WTC11 (cell line): ENCODE data around the gene MYBPC2. TPM values are rescaled to one million over a fixed set of nuclear protein-coding genes. Genes with fewer than 3 reads are reported as not detected.

Experiments
- ATAC-seq: fragments of 200-7000 bp; cut with Tn5 transposase; 2 replicates; pipeline ENCODE4 v1.10.0; 2021; ENCODE audit warnings: mild to moderate bottlenecking, moderate library complexity
- CTCF ChIA-PET: fragments of 300-600 bp; sonication (Branson Sonifier 250); formaldehyde crosslinking; loops from one replicate; lab custom pipeline; 2021; ENCODE audit warnings: antibody characterized with exemption; lab: Charles Lee
- POLR2A ChIA-PET: fragments of 350-600 bp; sonication (Branson Sonifier 250); formaldehyde crosslinking; loops from one replicate; lab custom pipeline; 2021; ENCODE audit warnings: antibody characterized with exemption; lab: Charles Lee
- DNase-seq: peaks from one replicate; pipeline ENCODE4 v3.0.0; 2021; ENCODE audit warnings: low spot score
- H3K27ac Mint-ChIP-seq: 2 replicates; pipeline ENCODE4 v1.8.0; 2021; ENCODE audit warnings: mixed read lengths
- H3K27me3 Mint-ChIP-seq: 2 replicates; pipeline ENCODE4 v1.8.0; 2021; ENCODE audit warnings: low read depth, mild to moderate bottlenecking, moderate library complexity, mixed read lengths
- H3K36me3 Mint-ChIP-seq: 2 replicates; pipeline ENCODE4 v1.8.0; 2021; ENCODE audit warnings: mixed read lengths
- H3K4me1 Mint-ChIP-seq: 2 replicates; pipeline ENCODE4 v1.8.0; 2022; ENCODE audit warnings: mixed read lengths
- H3K4me3 Mint-ChIP-seq: 2 replicates; pipeline ENCODE4 v1.8.0; 2021; ENCODE audit warnings: mild to moderate bottlenecking, moderate library complexity, mixed read lengths
- H3K9me3 Mint-ChIP-seq: 2 replicates; pipeline ENCODE4 v1.8.0; 2021; ENCODE audit warnings: mixed read lengths
- CBFB ChIP-seq: sonication (generic); formaldehyde crosslinking; IDR thresholded peaks from 2 replicates; pipeline ENCODE4 v1.8.1; 2022; ENCODE audit warnings: mild to moderate bottlenecking, low read depth, missing genetic modification reagents
- ESRRA ChIP-seq: sonication (generic); formaldehyde crosslinking; IDR thresholded peaks from 2 replicates; pipeline ENCODE4 v1.8.1; 2022; ENCODE audit warnings: mild to moderate bottlenecking, missing genetic modification reagents, borderline replicate concordance
- ETV6 ChIP-seq: sonication (generic); formaldehyde crosslinking; IDR thresholded peaks from 2 replicates; pipeline ENCODE4 v1.8.1; 2022; ENCODE audit warnings: mild to moderate bottlenecking, missing genetic modification reagents
- FOXJ3 ChIP-seq: sonication (generic); formaldehyde crosslinking; IDR thresholded peaks from 2 replicates; pipeline ENCODE4 v1.9.0; 2021; ENCODE audit warnings: missing genetic modification reagents, mild to moderate bottlenecking, borderline replicate concordance
- FOXP1 ChIP-seq: sonication (generic); formaldehyde crosslinking; IDR thresholded peaks from 2 replicates; pipeline ENCODE4 v1.8.0; 2022; ENCODE audit warnings: missing genetic modification reagents, mild to moderate bottlenecking, moderate library complexity, borderline replicate concordance
- GABPB1 ChIP-seq: sonication (generic); formaldehyde crosslinking; IDR thresholded peaks from 2 replicates; pipeline ENCODE4 v1.8.1; 2023; ENCODE audit warnings: mild to moderate bottlenecking, missing genetic modification reagents
- GRHL2 ChIP-seq: fragments of 250-450 bp; sonication (Bioruptor Pico); IDR thresholded peaks from 2 replicates; pipeline ENCODE4 v1.8.0; 2022; ENCODE audit warnings: mild to moderate bottlenecking, moderate library complexity; ENCODE audit not compliant: insufficient replicate concordance, severe bottlenecking
- GTF2I ChIP-seq: fragments of 250-450 bp; sonication (Bioruptor Pico); conservative IDR thresholded peaks from 2 replicates; pipeline ENCODE4 v1.4.0; 2021; ENCODE audit warnings: mild to moderate bottlenecking
- MYBL2 ChIP-seq: sonication (generic); formaldehyde crosslinking; IDR thresholded peaks from 2 replicates; pipeline ENCODE4 v1.8.1; 2023; ENCODE audit warnings: mild to moderate bottlenecking, moderate library complexity, missing genetic modification reagents
- NFATC4 ChIP-seq: fragments of 250-450 bp; sonication (Bioruptor Pico); IDR thresholded peaks from 2 replicates; pipeline ENCODE4 v1.9.0; 2021; ENCODE audit warnings: mild to moderate bottlenecking
- NR1H2 ChIP-seq: sonication (generic); formaldehyde crosslinking; IDR thresholded peaks from 2 replicates; pipeline ENCODE4 v1.9.0; 2021; ENCODE audit warnings: mild to moderate bottlenecking, moderate library complexity, missing genetic modification reagents
- NR3C1 ChIP-seq: sonication (generic); formaldehyde crosslinking; conservative IDR thresholded peaks from 2 replicates; pipeline ENCODE4 v1.8.1; 2023; ENCODE audit warnings: low read depth, mild to moderate bottlenecking, missing genetic modification reagents
- OVOL2 ChIP-seq: fragments of 250-450 bp; sonication (Bioruptor Pico); IDR thresholded peaks from 2 replicates; pipeline ENCODE4 v1.9.0; 2021; ENCODE audit warnings: mild to moderate bottlenecking, borderline replicate concordance
- PREB ChIP-seq: sonication (generic); formaldehyde crosslinking; IDR thresholded peaks from 2 replicates; pipeline ENCODE4 v1.8.1; 2022; ENCODE audit warnings: mild to moderate bottlenecking, missing genetic modification reagents, moderate library complexity, borderline replicate concordance
- PRRX2 ChIP-seq: fragments of 250-450 bp; sonication (Bioruptor Pico); IDR thresholded peaks from 2 replicates; pipeline ENCODE4 v1.8.0; 2021; ENCODE audit warnings: mild to moderate bottlenecking
- RORB ChIP-seq: fragments of 250-450 bp; sonication (Bioruptor Pico); IDR thresholded peaks from 2 replicates; pipeline ENCODE4 v1.9.0; 2021; ENCODE audit warnings: mild to moderate bottlenecking
- TEAD4 ChIP-seq: sonication (generic); formaldehyde crosslinking; IDR thresholded peaks from 2 replicates; pipeline ENCODE4 v1.8.0; 2022; ENCODE audit warnings: mild to moderate bottlenecking, missing genetic modification reagents
- ZBTB43 ChIP-seq: sonication (generic); formaldehyde crosslinking; IDR thresholded peaks from 2 replicates; pipeline ENCODE4 v1.8.1; 2023; ENCODE audit warnings: mild to moderate bottlenecking, missing genetic modification reagents
- ZNF219 ChIP-seq: sonication (generic); formaldehyde crosslinking; IDR thresholded peaks from 2 replicates; pipeline ENCODE4 v1.8.0; 2023; ENCODE audit warnings: missing genetic modification reagents, mild to moderate bottlenecking, borderline replicate concordance
- ZNF532 ChIP-seq: fragments of 250-450 bp; sonication (Bioruptor Pico); IDR thresholded peaks from 2 replicates; pipeline ENCODE4 v1.9.0; 2021; ENCODE audit warnings: mild to moderate bottlenecking, borderline replicate concordance
- ZNF671 ChIP-seq: fragments of 250-450 bp; sonication (Bioruptor Pico); IDR thresholded peaks from 2 replicates; pipeline ENCODE4 v1.8.0; 2021; ENCODE audit warnings: mild to moderate bottlenecking
- total RNA-seq: library from RNA; stranded (reverse); gene quantifications from 3 replicates; pipeline ENCODE4 v1.2.3, GENCODE V29; 2021
- TF ChIP-seq, protein P1 (sequence below): fragments of 200-600 bp; IDR thresholded peaks from 2 replicates; pipeline ENCODE4 v1.8.0; 2022; ENCODE audit warnings: antibody characterized with exemption

MYBPC2 gene
- total RNA-seq, 1 experiment from 2014 or later = 2.6 TPM

- CTCF ChIA-PET = interaction anchor here (0.7 to 1.6 kb wide), 7 partner anchors 10 to 139 kb away, joined by 3 to 8 read pairs (median 5); partner anchors contain the start of gene JOSD2
- no peak overlapping the region for H3K4me3 Mint-ChIP-seq
- TF ChIP-seq GTF2I = 0 out of 2 replicates have a peak, but pooled peaks have one; percentile 12
- TF ChIP-seq GABPB1 (CRISPR knock-in tag) = no peak
- TF ChIP-seq, all 79 proteins: peak for 1
- peaks cover 13% of the 10 kb centered on the region for H3K4me1 Mint-ChIP-seq
- DNase-seq (peak; percentile 47), ATAC-seq (peak; percentile 59)
- H3K27me3 Mint-ChIP-seq = peaks cover 57% of the 10 kb centered on the region
- no peak overlapping the region for H3K27ac Mint-ChIP-seq
- POLR2A ChIA-PET = interaction anchor here (1.2 kb wide), 1 partner anchor 15 kb away, joined by 3 read pairs; the partner anchor contains the start of gene JOSD2
- H3K36me3 Mint-ChIP-seq = no peaks in the 10 kb centered on the region
- H3K9me3 Mint-ChIP-seq = no peaks in the 10 kb centered on the region
Measured at GRCh38 chr19:50496189-50497021, 63.7 kb downstream of the MYBPC2 start.

DNA sequence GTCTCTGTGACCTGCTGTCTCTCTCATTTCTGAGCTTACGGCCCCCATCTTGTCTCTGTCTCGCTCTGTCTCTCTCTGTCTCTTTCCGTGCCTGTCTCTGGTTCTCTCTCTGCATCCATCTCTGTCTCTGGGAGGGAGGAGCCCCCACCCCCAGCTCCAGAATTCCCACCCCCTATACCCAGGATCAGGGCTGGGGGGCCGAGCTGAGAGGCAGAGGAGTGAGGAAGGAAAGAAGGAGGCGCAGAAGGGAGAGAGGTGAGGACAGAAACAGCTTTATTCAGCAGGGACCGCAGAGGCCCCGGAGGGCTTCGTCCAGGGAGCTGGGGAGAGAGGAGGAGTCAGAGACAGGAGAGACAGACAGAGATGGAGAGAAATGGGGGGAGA lies 64.3 kb downstream of the MYBPC2 start:
- Mint-ChIP-seq H3K27ac (no peak overlapping the region), H3K9me3 (no peaks in the 10 kb centered on the region), H3K27me3 (peaks cover 56% of the 10 kb centered on the region), H3K4me1 (peaks cover 7% of the 10 kb centered on the region), H3K4me3 (no peak overlapping the region), H3K36me3 (no peaks in the 10 kb centered on the region)
- CTCF ChIA-PET = interaction anchor here (0.5 to 1.6 kb wide), 7 partner anchors 10 to 140 kb away, joined by 3 to 8 read pairs (median 5); partner anchors contain the start of gene JOSD2
- POLR2A ChIA-PET = interaction anchor here (0.7 to 1.2 kb wide), 2 partner anchors 14 to 326 kb away, joined by 3 read pairs; partner anchors contain the start of gene JOSD2
- ATAC-seq = no peak
- DNase-seq = no peak
- TF ChIP-seq, protein P1, sequence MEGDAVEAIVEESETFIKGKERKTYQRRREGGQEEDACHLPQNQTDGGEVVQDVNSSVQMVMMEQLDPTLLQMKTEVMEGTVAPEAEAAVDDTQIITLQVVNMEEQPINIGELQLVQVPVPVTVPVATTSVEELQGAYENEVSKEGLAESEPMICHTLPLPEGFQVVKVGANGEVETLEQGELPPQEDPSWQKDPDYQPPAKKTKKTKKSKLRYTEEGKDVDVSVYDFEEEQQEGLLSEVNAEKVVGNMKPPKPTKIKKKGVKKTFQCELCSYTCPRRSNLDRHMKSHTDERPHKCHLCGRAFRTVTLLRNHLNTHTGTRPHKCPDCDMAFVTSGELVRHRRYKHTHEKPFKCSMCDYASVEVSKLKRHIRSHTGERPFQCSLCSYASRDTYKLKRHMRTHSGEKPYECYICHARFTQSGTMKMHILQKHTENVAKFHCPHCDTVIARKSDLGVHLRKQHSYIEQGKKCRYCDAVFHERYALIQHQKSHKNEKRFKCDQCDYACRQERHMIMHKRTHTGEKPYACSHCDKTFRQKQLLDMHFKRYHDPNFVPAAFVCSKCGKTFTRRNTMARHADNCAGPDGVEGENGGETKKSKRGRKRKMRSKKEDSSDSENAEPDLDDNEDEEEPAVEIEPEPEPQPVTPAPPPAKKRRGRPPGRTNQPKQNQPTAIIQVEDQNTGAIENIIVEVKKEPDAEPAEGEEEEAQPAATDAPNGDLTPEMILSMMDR = no peak
- TF ChIP-seq NR1H2 (CRISPR knock-in tag) = no peak

GRCh38 chr19:50498219-50499056 lies 65.7 kb downstream of the MYBPC2 start:
- CTCF ChIA-PET = no interaction called here
- Mint-ChIP-seq H3K36me3 (no peaks in the 10 kb centered on the region), H3K4me1 (peaks cover 3% of the 10 kb centered on the region; the same call in 1 of the 2 replicates), H3K27me3 (peaks cover 45% of the 10 kb centered on the region), H3K9me3 (no peaks in the 10 kb centered on the region), H3K4me3 (no peak overlapping the region), H3K27ac (no peak overlapping the region)
- ATAC-seq (no peak), DNase-seq (no peak)
- POLR2A ChIA-PET = no interaction called here
- no peak for TF ChIP-seq ZNF532
- TF ChIP-seq GRHL2 (CRISPR knock-in tag) = no peak
- no peak for TF ChIP-seq ESRRA (CRISPR knock-in tag)
- TF ChIP-seq PRRX2 (CRISPR knock-in tag) = no peak
- TF ChIP-seq PREB (CRISPR knock-in tag) = no peak
- no peak for TF ChIP-seq FOXP1
- no peak for TF ChIP-seq ZNF671
- TF ChIP-seq NFATC4 (CRISPR knock-in tag) = no peak
- no peak for TF ChIP-seq NR3C1
- no peak for TF ChIP-seq MYBL2
- TF ChIP-seq OVOL2 = no peak
- TF ChIP-seq ZBTB43 (CRISPR knock-in tag) = no peak
- TF ChIP-seq FOXJ3 (CRISPR knock-in tag) = no peak
- no peak for TF ChIP-seq TEAD4 (CRISPR knock-in tag)
- no peak for TF ChIP-seq CBFB
- TF ChIP-seq ETV6 (CRISPR knock-in tag) = no peak
- TF ChIP-seq ZNF219 (CRISPR knock-in tag) = no peak
- no peak for TF ChIP-seq RORB (CRISPR knock-in tag)
